HG03108 (cell line): Measurements from ENCODE around the gene ARMCX1.
"Not testable (repeated sequence)": the region's sequence is repeated elsewhere in the genome, so short reads cannot be mapped to it uniquely, and the experiment has no call there.

Source experiments
- ATAC-seq: cut with Tn5 transposase; IDR thresholded peaks from one replicate; pipeline ENCODE4 v1.9.1; 2021; ENCODE audit warnings: moderate library complexity; ENCODE audit not compliant: unreplicated experiment

ARMCX1 gene

GRCh38 chrX:101550362-101550750 is at the start of gene ARMCX1:
TSS of gene ARMCX1 (plus strand) at chrX:101550547. CDS start at chrX:101552931, 2,384 bp downstream.
- no peak for ATAC-seq

- not testable (repeated sequence) for ATAC-seq
Observed at GRCh38 chrX:101502929-101503328, 47.4 kb upstream of the ARMCX1 start.

GRCh38 chrX:101507372-101507771 is 43.0 kb upstream of the ARMCX1 start:
- no peak for ATAC-seq

DNA sequence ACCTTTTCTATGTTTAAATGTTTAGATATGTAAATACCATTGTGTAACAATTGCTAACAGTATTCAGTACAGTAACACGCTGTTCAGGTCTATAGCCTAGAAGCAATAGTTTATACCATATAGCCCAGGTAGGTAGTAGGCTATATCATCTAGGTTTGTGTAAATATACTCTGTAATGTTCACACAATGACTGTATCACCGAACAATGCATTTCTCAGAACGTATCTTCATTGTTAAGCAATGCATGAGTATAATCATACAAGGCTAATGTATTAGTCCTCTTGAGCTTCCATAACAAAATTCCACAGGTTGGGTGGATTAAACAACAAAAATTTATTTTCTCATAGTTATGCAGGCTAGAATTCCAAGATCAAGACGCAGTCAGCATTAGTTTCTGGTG is 42.4 kb upstream of the ARMCX1 start:
- ATAC-seq, result no peak

GRCh38 chrX:101530944-101531343 is 19.4 kb upstream of the ARMCX1 start:
- ATAC-seq, result no peak

GRCh38 chrX:101539116-101539515 is 11.2 kb upstream of the ARMCX1 start:
- no peak for ATAC-seq

DNA sequence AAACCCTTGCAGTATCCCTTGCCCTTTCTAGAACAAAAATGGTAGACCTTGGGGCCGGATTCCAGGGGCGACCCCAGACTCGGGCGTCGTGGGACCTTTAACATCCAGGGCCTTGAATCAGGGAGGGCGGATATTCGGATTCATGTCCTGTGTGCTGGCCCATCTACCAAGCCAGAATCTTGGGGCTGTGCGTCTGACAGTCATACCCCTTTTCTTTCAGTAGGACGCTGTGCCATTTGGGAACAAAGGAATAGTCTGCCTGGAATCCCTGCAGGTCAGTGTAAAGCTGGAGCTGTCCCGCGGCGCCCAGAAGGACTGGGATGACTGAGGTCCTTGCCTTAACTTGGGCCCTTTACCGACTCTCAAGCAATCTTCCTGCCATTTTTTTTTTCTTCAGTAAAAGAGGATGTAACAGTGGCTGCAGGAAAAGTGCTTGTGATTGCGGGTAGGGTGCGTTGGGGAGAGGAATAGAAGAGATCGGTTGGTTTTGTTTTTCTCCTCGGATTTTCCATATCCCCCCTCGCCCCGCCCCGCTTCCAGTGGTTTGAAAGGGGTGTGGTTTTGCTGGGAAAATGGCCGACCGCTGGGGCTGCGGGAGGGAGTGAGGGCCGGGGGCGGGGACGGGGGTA is 518 bp downstream of the ARMCX1 start:
- no peak for ATAC-seq

- ATAC-seq, result no peak
Observed at GRCh38 chrX:101551380-101551767, 1.0 kb downstream of the ARMCX1 start.

GRCh38 chrX:101552714-101553113 is 2.4 kb downstream of the ARMCX1 start:
- no peak for ATAC-seq

DNA sequence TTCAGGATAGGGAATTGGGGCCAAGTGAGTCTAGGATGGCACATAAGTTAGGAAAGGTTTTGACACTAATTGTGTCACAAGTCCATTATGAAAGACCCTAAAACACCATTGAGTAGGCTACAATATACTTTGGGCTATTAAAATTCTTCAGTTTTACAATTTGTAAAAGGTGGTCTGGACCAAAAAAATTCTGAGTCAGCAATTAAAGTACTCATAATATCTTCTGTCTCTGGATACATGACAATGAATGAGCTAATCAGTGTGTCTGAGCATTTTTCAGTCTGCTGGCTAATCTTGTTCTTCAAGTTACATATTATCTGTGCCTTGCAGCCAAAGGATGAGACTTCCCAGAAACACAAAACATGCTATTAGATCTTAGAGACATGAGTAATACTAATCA is 14.3 kb downstream of the ARMCX1 start:
- ATAC-seq, result no peak

- peak; percentile 100 for ATAC-seq
Observed at GRCh38 chrX:101595739-101596419, 45.5 kb downstream of the ARMCX1 start.

DNA sequence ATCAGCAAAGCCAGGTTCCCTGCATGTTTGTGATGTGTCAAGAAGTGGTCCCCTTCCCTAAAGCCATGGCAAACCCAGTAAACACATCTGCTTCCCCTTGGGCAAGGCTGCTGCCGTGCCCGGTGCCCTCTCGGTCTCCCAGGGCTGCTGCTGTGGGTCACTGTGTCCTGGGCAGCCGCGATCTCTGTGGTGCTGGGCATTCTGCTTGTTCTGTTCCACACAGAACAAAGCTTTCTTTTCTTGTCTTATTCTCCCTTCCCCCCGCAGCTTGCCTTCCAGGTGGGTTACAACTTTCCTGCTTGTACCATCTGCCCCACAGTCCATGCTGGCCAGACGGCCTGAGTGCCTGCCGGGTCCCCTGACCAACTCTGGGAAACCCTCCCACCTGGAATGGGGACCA is 49.2 kb downstream of the ARMCX1 start:
- not testable (repeated sequence) for ATAC-seq

- no peak for ATAC-seq
Observed at GRCh38 chrX:101602077-101602476, 51.7 kb downstream of the ARMCX1 start.
